ENCODE data around the gene GPR78.

DNA sequence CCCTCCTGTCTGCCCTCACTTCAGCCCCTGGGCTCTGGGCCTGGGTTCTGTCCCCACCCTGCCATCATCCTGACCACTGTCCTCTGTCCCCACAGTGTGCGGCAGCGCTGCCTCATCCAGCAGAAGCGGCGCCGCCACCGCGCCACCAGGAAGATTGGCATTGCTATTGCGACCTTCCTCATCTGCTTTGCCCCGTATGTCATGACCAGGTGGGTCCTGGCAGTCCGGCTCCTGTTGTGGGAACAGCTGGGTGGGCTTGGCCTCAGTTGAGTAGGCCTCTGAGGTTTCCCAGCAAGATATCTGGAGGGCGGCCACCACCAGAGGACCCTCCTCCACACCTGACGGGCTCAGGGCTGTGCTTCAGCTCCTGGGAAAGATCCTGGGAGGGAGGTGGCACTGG is 2.2 kb downstream of the GPR78 start:
- TF ChIP-seq, protein P1, sequence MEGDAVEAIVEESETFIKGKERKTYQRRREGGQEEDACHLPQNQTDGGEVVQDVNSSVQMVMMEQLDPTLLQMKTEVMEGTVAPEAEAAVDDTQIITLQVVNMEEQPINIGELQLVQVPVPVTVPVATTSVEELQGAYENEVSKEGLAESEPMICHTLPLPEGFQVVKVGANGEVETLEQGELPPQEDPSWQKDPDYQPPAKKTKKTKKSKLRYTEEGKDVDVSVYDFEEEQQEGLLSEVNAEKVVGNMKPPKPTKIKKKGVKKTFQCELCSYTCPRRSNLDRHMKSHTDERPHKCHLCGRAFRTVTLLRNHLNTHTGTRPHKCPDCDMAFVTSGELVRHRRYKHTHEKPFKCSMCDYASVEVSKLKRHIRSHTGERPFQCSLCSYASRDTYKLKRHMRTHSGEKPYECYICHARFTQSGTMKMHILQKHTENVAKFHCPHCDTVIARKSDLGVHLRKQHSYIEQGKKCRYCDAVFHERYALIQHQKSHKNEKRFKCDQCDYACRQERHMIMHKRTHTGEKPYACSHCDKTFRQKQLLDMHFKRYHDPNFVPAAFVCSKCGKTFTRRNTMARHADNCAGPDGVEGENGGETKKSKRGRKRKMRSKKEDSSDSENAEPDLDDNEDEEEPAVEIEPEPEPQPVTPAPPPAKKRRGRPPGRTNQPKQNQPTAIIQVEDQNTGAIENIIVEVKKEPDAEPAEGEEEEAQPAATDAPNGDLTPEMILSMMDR (conservative IDR thresholded peaks at IDR 0.05 in 1 of 2, IDR thresholded peaks at IDR 0.05 in 1 of 2; ENCODE audit: low read depth in 1 of 2, low read length in 2 of 2): no peak
- no peak for TF ChIP-seq EZH2 (IDR thresholded peaks at IDR 0.05; ENCODE audit: low read length, missing control alignments)

Data from fibroblast of lung (primary cell).